ENCODE results near the gene PSMC3. TPM values are rescaled to one million over a fixed set of nuclear protein-coding genes. Genes with fewer than 3 reads are reported as not detected.

The PSMC3 gene
- total RNA-seq, 1 experiment from 2014 or later: 701 TPM

GRCh38 chr11:47442514-47442913 is 16.3 kb upstream of the PSMC3 start:
- H3K36me3 ChIP-seq (ENCODE audit: insufficient read depth, low read length, poor library complexity, severe bottlenecking): no peaks in the 10 kb centered on the region
- no peak overlapping the region for H3K4me3 ChIP-seq (ENCODE audit: low read depth, low read length, poor library complexity, severe bottlenecking)
- H3K27me3 ChIP-seq (replicated peaks; ENCODE audit: insufficient read depth, low read depth, low read length, poor library complexity): no peaks in the 10 kb centered on the region
- H3K9me3 ChIP-seq (ENCODE audit: low read depth, low read length, poor library complexity, severe bottlenecking): no peaks in the 10 kb centered on the region
- BruUV-seq (replicated peaks): no TSS peak
- POLR2A ChIA-PET (ENCODE audit: low non-redundant PET): no interaction called here
- H3K27ac ChIP-seq (ENCODE audit: low read depth, low read length, poor library complexity, severe bottlenecking): no peak overlapping the region
- DNase-seq (ENCODE audit: low spot score): no peak
- intact Hi-C loops (cut with micrococcal nuclease; ENCODE audit: unreplicated experiment): no loop called here
- TF ChIP-seq EZH2 (IDR thresholded peaks at IDR 0.05; ENCODE audit: borderline replicate concordance, low read depth, low read length, poor library complexity, severe bottlenecking): no peak
- TF ChIP-seq CTCF (conservative IDR thresholded peaks at IDR 0.05; ENCODE audit: low read depth, low read length): no peak
- CTCF ChIA-PET: no interaction called here
- no peaks in the 10 kb centered on the region for H3K4me1 ChIP-seq (ENCODE audit: insufficient read depth, low read length, poor library complexity, severe bottlenecking)

- Histone ChIP-seq H3K36me3 (ENCODE audit: insufficient read depth, low read length, poor library complexity, severe bottlenecking) (no peaks in the 10 kb centered on the region), H3K9me3 (ENCODE audit: low read depth, low read length, poor library complexity, severe bottlenecking) (no peaks in the 10 kb centered on the region), H3K4me3 (ENCODE audit: low read depth, low read length, poor library complexity, severe bottlenecking) (no peak overlapping the region), H3K27me3 (replicated peaks; ENCODE audit: insufficient read depth, low read depth, low read length, poor library complexity) (no peaks in the 10 kb centered on the region), H3K4me1 (ENCODE audit: insufficient read depth, low read length, poor library complexity, severe bottlenecking) (no peaks in the 10 kb centered on the region), H3K27ac (ENCODE audit: low read depth, low read length, poor library complexity, severe bottlenecking) (no peak overlapping the region)
- ChIA-PET CTCF (no interaction called here), POLR2A (ENCODE audit: low non-redundant PET) (no interaction called here)
- no peak for DNase-seq (ENCODE audit: low spot score)
- BruUV-seq (replicated peaks): no TSS peak
- intact Hi-C loops (cut with micrococcal nuclease; ENCODE audit: unreplicated experiment): no loop called here
- TF ChIP-seq EZH2 (IDR thresholded peaks at IDR 0.05; ENCODE audit: borderline replicate concordance, low read depth, low read length, poor library complexity, severe bottlenecking) (no peak), CTCF (conservative IDR thresholded peaks at IDR 0.05; ENCODE audit: low read depth, low read length) (no peak)
Measured at GRCh38 chr11:47441421-47441820, 15.2 kb upstream of the PSMC3 start.

GRCh38 chr11:47440054-47440476 is 13.8 kb upstream of the PSMC3 start:
- Histone ChIP-seq H3K9me3 (ENCODE audit: low read depth, low read length, poor library complexity, severe bottlenecking) (no peaks in the 10 kb centered on the region), H3K27me3 (replicated peaks; ENCODE audit: insufficient read depth, low read depth, low read length, poor library complexity) (no peaks in the 10 kb centered on the region), H3K4me1 (ENCODE audit: insufficient read depth, low read length, poor library complexity, severe bottlenecking) (no peaks in the 10 kb centered on the region), H3K4me3 (ENCODE audit: low read depth, low read length, poor library complexity, severe bottlenecking) (no peak overlapping the region), H3K27ac (ENCODE audit: low read depth, low read length, poor library complexity, severe bottlenecking) (no peak overlapping the region), H3K36me3 (ENCODE audit: insufficient read depth, low read length, poor library complexity, severe bottlenecking) (no peaks in the 10 kb centered on the region)
- ChIA-PET CTCF (no interaction called here), POLR2A (ENCODE audit: low non-redundant PET) (interaction anchor here (0.6 kb wide), 1 partner anchor 146 kb away, joined by 4 read pairs; no protein-coding TSS in a partner anchor)
- no peak for TF ChIP-seq CTCF (conservative IDR thresholded peaks at IDR 0.05; ENCODE audit: low read depth, low read length)
- TF ChIP-seq EZH2 (IDR thresholded peaks at IDR 0.05; ENCODE audit: borderline replicate concordance, low read depth, low read length, poor library complexity, severe bottlenecking): no peak
- no TSS peak for BruUV-seq (replicated peaks)
- no peak for DNase-seq (ENCODE audit: low spot score)
- intact Hi-C loops (cut with micrococcal nuclease; ENCODE audit: unreplicated experiment): no loop called here

Data from A673 (cell line).